ENCODE measurements around the gene WDR27.
A peak's percentile ranks its signal among the peaks of the same experiment; 100 is the strongest.

The WDR27 gene

DNA sequence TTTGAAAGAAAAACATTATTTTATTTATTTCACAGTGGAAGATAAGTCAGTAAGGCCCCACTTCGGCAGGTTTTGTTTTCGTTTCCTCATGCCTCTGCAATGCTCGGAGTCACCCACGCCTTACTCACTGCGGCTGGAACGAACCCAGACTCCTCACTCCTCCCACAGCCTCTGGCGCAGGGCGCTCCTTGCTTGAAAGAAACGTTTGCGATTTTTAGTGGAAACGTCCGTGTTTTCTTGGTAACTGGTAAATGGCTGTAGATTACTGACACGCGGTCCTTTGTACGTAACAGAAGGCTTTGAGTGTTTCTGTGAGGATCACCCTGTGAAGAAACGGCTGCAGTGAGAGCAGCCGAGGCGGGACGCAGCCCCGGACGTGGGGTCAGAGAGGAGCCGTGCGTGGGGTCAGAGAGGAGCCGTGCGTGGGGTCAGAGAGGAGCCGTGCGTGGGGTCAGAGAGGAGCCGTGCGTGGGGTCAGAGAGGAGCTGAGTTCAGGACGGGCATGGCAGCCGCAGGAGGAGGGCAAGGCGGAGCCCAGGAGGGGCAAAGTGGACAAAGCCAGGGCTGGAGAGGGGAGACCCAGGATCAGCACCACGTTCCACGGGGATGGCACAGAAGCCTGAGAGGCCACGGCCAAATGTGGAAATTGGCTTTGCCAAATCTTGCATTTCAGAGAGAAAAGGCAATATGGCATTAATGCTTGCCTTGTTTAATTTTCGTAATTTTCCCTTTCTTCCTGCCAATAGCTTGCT is 249.5 kb downstream of the WDR27 start:
- TF ChIP-seq, protein P1, sequence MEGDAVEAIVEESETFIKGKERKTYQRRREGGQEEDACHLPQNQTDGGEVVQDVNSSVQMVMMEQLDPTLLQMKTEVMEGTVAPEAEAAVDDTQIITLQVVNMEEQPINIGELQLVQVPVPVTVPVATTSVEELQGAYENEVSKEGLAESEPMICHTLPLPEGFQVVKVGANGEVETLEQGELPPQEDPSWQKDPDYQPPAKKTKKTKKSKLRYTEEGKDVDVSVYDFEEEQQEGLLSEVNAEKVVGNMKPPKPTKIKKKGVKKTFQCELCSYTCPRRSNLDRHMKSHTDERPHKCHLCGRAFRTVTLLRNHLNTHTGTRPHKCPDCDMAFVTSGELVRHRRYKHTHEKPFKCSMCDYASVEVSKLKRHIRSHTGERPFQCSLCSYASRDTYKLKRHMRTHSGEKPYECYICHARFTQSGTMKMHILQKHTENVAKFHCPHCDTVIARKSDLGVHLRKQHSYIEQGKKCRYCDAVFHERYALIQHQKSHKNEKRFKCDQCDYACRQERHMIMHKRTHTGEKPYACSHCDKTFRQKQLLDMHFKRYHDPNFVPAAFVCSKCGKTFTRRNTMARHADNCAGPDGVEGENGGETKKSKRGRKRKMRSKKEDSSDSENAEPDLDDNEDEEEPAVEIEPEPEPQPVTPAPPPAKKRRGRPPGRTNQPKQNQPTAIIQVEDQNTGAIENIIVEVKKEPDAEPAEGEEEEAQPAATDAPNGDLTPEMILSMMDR (conservative IDR thresholded peaks at IDR 0.05; ENCODE audit: low read depth, low read length) = no peak
- H3K4me3 ChIP-seq (ENCODE audit: low read depth, low read length) = peak overlapping the region; percentile 46
- peak; percentile 98 for DNase-seq (ENCODE audit: low read depth)

DNA sequence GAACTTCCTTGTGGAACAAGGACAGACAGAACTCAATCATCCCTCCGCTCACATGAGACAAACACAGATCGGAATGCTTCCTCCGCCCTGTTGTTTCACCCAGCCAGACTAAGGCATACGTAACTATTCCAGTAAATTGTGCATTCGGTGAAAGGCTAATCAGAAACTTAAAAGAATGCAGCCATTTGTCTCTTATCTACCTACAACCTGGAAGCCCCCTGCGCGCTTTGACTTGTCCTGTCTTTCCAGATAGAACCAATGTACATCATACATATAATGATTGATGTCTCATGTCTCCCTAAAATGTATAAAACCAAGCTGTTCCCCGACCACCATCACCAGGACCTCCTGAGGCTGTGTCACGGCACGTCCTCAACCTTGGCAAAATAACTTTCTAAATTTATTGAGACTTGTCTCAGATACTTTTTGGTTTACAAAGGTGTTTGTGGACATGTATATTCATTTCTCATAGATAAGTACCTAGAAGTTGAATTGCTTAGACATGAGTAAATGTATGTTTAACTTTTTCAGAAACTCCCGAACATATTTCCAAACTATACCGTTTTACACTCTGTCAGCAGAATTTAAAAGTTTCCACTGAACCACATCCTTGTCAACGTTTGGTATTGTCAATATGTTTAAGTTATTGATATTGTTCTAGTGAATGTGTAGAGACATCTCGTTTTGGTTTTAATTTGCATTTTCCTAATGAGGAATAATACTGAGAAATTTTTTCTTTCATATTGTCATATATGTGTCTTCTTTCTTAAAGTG is 250.6 kb downstream of the WDR27 start:
- peak; percentile 49 for DNase-seq (ENCODE audit: low read depth)
- no peak overlapping the region for H3K4me3 ChIP-seq (ENCODE audit: low read depth, low read length)
- TF ChIP-seq, protein P1 (conservative IDR thresholded peaks at IDR 0.05; ENCODE audit: low read depth, low read length) = no peak

DNA sequence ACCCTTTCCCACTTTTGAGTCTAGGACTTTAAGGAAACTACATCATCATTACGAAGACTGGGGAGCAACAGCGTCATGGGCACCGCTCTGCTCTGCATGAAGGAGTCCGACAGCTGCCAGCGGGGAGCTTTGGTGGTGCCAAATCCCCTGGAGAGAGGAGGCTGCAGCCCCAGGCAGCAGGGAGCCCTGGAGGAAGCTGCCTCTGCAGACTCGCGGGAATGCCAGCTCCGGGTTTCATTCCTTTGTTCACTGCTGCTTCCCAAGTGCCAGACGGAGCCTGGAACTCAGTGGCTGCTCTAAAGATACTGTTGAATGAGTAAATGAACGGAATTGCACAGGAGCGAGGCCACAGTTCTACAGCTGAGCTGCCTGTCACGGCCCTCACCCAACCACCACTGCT is 251.7 kb downstream of the WDR27 start:
- H3K4me3 ChIP-seq (ENCODE audit: low read depth, low read length) = no peak overlapping the region
- peak; percentile 31 for DNase-seq (ENCODE audit: low read depth)
- TF ChIP-seq, protein P1 (conservative IDR thresholded peaks at IDR 0.05; ENCODE audit: low read depth, low read length) = no peak

DNA sequence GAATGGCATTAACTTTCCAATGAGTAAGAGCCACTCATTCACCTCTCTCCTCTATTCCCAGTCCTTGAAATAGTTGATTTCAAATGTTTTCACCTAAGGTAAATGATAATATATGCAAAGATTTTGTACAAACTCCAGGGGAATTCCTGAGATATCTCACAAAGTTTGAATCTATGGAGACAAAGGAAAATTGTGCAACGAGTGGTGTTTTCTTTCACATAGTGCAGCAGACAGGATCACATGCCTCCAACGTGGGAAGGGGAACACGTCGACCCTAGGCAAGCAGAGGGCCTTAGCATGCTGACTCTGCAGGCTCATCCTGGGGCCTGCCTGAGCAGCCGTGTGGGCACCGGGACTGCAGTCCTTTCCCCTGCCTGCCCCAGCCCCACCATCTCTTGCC is 252.6 kb downstream of the WDR27 start:
- TF ChIP-seq, protein P1 (conservative IDR thresholded peaks at IDR 0.05; ENCODE audit: low read depth, low read length) = no peak
- H3K4me3 ChIP-seq (ENCODE audit: low read depth, low read length) = no peak overlapping the region
- peak; percentile 80 for DNase-seq (ENCODE audit: low read depth)

DNA sequence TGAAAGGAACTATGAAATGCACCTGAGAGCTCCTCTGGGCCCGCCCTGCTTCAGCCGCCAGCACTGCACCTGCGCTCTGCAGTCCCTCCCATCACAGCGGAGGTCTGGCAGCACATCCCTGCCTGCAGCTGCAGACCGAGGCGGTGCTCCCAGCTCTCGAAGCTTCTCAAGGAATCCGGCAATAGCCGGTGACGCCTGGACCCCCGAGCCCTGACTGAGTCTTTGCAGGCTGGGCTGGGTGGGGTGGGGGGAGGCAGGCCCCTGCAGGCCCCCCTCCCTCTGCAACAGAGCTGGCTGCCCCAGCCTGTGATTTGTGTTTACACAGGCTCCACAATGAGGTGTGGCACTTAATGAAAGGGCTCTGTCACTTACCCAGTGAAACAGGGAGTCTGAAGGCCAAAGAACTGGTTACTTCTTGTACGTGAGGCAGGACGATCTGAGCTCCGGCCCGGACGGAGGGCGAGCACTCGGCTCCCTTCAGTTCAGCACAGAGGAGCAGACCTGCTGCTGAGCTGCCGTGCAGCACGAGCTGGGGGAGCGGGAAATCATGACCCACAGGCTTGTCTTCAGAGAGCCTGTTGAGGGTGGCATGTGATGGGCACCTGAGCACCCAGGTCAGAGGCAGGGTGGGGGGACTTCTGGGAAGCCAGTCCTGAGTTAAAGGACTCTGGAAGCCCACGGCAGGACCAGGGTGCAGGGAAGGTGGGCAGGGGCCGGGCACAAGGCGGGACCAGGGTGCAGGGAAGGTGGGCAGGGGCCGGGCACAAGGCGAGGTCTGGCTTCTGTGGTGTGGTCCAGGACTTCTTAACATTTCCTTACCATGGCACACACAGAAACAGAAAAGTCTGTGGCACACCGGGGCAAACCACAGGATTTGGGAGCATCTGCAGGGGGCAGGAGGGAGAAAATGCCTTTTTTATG is 255.9 kb downstream of the WDR27 start:
- no peak for DNase-seq (ENCODE audit: low read depth)
- TF ChIP-seq, protein P1 (conservative IDR thresholded peaks at IDR 0.05; ENCODE audit: low read depth, low read length) = no peak
- H3K4me3 ChIP-seq (ENCODE audit: low read depth, low read length) = no peak overlapping the region

DNA sequence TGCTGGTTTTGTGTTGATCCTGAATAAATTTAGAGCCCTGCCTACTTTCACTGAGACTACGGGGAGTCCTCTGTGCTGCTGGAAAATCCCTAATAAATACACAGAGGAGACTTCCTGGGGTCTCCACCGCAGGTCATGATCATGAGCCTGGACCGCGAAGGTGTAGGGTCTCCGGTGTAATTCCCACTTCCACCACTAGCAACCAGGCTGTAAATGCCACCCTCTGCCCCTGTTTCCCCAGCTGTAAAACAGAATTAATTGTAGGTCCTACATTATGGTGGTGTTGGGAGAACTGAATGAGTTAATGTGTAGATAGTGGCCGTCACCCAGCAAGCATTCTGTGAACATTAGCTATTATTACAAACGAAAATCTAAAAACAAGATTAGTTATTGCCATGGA is 256.6 kb downstream of the WDR27 start:
- no peak overlapping the region for H3K4me3 ChIP-seq (ENCODE audit: low read depth, low read length)
- DNase-seq (ENCODE audit: low read depth) = no peak
- TF ChIP-seq, protein P1 (conservative IDR thresholded peaks at IDR 0.05; ENCODE audit: low read depth, low read length) = peak; percentile 25
